ENCODE measurements around the gene KAZN.

GRCh38 chr1:14899686-14900085 lies 301.2 kb downstream of the KAZN start:
- TF ChIP-seq CTCF (IDR thresholded peaks at IDR 0.05; ENCODE audit: control extremely low read depth in 1 of 3, insufficient read depth in 1 of 3, low read depth in 1 of 3, low read length in 3 of 3) (no peak), ATF3 (IDR thresholded peaks at IDR 0.05; ENCODE audit: insufficient read depth, low read depth, low read length) (no peak), POLR2AphosphoS5 (IDR thresholded peaks at IDR 0.05; ENCODE audit: low read depth, low read length) (no peak)
